H1 (cell line): Measurements from ENCODE around the gene NUP133. TPM values are rescaled to one million over a fixed set of nuclear protein-coding genes. Genes with fewer than 3 reads are reported as not detected.

Source experiments
- CTCF ChIA-PET: fragments of 300-600 bp; sonication (Branson Sonifier 250); formaldehyde crosslinking; loops from one replicate; lab custom pipeline; 2021; ENCODE audit not compliant: partially characterized antibody; lab: Charles Lee
- POLR2A ChIA-PET: fragments of 300-600 bp; sonication (Branson Sonifier 250); formaldehyde crosslinking; loops from one replicate; lab custom pipeline; 2021; ENCODE audit warnings: inconsistent platforms; ENCODE audit not compliant: partially characterized antibody; lab: Charles Lee
- DNase-seq, 2 experiments: peaks; one replicate each; pipeline versions ENCODE4 v3.0.0 to v3.0.0-alpha.2; 2010 to 2022; ENCODE audit warnings: low spot score in 2 of 2, low read depth in 1 of 2, mixed read lengths in 1 of 2
- FAIRE-seq: peaks from 2 replicates; lab custom pipeline; 2011; peaks lifted over from hg19 to GRCh38; lab: Jason Lieb, UNC
- H2AFZ ChIP-seq: 2 replicates; pipeline ENCODE4 v1.8.1; 2012; ENCODE audit warnings: low read length, inconsistent platforms
- H2AK5ac ChIP-seq: 2 replicates; pipeline ENCODE4 v1.6.1; 2013; ENCODE audit warnings: low read depth, low read length
- H2BK120ac ChIP-seq: replicated peaks from 2 replicates; pipeline ENCODE3; 2013; ENCODE audit warnings: low read depth, low read length, inconsistent platforms
- H2BK12ac ChIP-seq: 2 replicates; pipeline ENCODE4 v1.6.1; 2013; ENCODE audit warnings: low read depth, low read length
- H2BK15ac ChIP-seq: 2 replicates; pipeline ENCODE4 v1.6.1; 2013; ENCODE audit warnings: low read length
- H2BK20ac ChIP-seq: 2 replicates; pipeline ENCODE4 v1.6.1; 2013; ENCODE audit warnings: low read length
- H2BK5ac ChIP-seq: 2 replicates; pipeline ENCODE4 v1.6.1; 2013; ENCODE audit warnings: low read depth, low read length
- H3K14ac ChIP-seq: 2 replicates; pipeline ENCODE4 v1.6.1; 2013; ENCODE audit warnings: inconsistent platforms; ENCODE audit not compliant: insufficient read length
- H3K18ac ChIP-seq: 2 replicates; pipeline ENCODE4 v1.6.1; 2013; ENCODE audit warnings: low read length; ENCODE audit errors: extremely low read depth
- H3K23ac ChIP-seq: 2 replicates; pipeline ENCODE4 v1.6.1; 2013; ENCODE audit warnings: inconsistent platforms; ENCODE audit not compliant: insufficient read length
- H3K23me2 ChIP-seq: 2 replicates; pipeline ENCODE4 v1.6.1; 2013; ENCODE audit warnings: low read depth, low read length
- H3K27ac ChIP-seq: 2 replicates; pipeline ENCODE4 v1.6.1; 2011; ENCODE audit warnings: low read depth, low read length, inconsistent platforms
- H3K27me3 ChIP-seq, 4 experiments: replicated peaks in 1 of 4; 1 replicate in 1 of 4; 2 replicates in 3 of 4; pipeline versions ENCODE4 v1.6.1 to v1.8.1; 2011 to 2013; ENCODE audit warnings: low read length in 3 of 4, mild to moderate bottlenecking in 3 of 4, inconsistent platforms in 2 of 4, mixed read lengths in 2 of 4, moderate library complexity in 1 of 4; ENCODE audit not compliant: control insufficient read depth in 3 of 4, insufficient read depth in 3 of 4; ENCODE audit errors: extremely low read depth in 1 of 4
- H3K36me3 ChIP-seq, 4 experiments: 2 replicates each; pipeline versions ENCODE4 v1.6.1 to v1.8.1; 2011 to 2013; ENCODE audit warnings: mild to moderate bottlenecking in 4 of 4, low read length in 3 of 4, moderate library complexity in 2 of 4, control low read depth in 1 of 4, inconsistent platforms in 1 of 4; ENCODE audit not compliant: insufficient read depth in 4 of 4, control insufficient read depth in 2 of 4
- H3K4ac ChIP-seq: replicated peaks from 2 replicates; pipeline ENCODE3; 2013; ENCODE audit warnings: low read length, low read depth, mixed read lengths, inconsistent platforms; ENCODE audit not compliant: insufficient read length
- H3K4me1 ChIP-seq, 4 experiments: replicated peaks in 1 of 4; 1 replicate in 1 of 4; 2 replicates in 3 of 4; pipeline versions ENCODE4 v1.6.1 to v1.8.1; 2011 to 2013; ENCODE audit warnings: low read length in 3 of 4, inconsistent platforms in 2 of 4, mixed read lengths in 1 of 4; ENCODE audit not compliant: insufficient read depth in 4 of 4, control insufficient read depth in 3 of 4
- H3K4me2 ChIP-seq, 2 experiments: 2 replicates each; pipeline versions ENCODE4 v1.6.1 to v1.8.1; 2011 to 2013; ENCODE audit warnings: low read depth in 2 of 2, low read length in 2 of 2, control low read depth in 1 of 2, inconsistent platforms in 1 of 2, mild to moderate bottlenecking in 1 of 2; ENCODE audit not compliant: insufficient read depth in 1 of 2
- H3K4me3 ChIP-seq, 4 experiments: fragments of 200-600, 300-600 bp in 1 of 4; sonication (generic), shearing (Covaris generic), sonication (Bioruptor Twin) in 1 of 4; 2 replicates each; pipeline versions ENCODE4 v1.5.1 to v1.8.1; 2011 to 2016; ENCODE audit warnings: low read length in 4 of 4, low read depth in 3 of 4, control low read depth in 2 of 4, inconsistent platforms in 2 of 4, mild to moderate bottlenecking in 2 of 4, mixed read lengths in 1 of 4, moderate library complexity in 1 of 4; ENCODE audit not compliant: insufficient read depth in 2 of 4; ENCODE audit errors: extremely low read depth in 1 of 4
- H3K56ac ChIP-seq: replicated peaks from 2 replicates; pipeline ENCODE3; 2013; ENCODE audit warnings: low read depth, mild to moderate bottlenecking, mixed read lengths, low read length, inconsistent platforms; ENCODE audit not compliant: insufficient read length
- H3K79me1 ChIP-seq: 2 replicates; pipeline ENCODE4 v1.6.1; 2013; ENCODE audit warnings: low read depth, low read length, control low read depth
- H3K79me2 ChIP-seq, 2 experiments: 2 replicates each; pipeline versions ENCODE4 v1.6.1 to v1.8.1; 2012 to 2013; ENCODE audit warnings: low read length in 2 of 2, mild to moderate bottlenecking in 2 of 2, inconsistent platforms in 1 of 2; ENCODE audit not compliant: insufficient read depth in 2 of 2, control insufficient read depth in 1 of 2
- H3K9ac ChIP-seq, 4 experiments: replicated peaks in 1 of 4; 1 replicate in 1 of 4; 2 replicates in 3 of 4; pipeline versions ENCODE4 v1.6.1 to v1.8.1; 2011 to 2013; ENCODE audit warnings: low read depth in 3 of 4, low read length in 3 of 4, control low read depth in 2 of 4, mild to moderate bottlenecking in 2 of 4, moderate library complexity in 2 of 4, inconsistent platforms in 1 of 4; ENCODE audit errors: extremely low read depth in 1 of 4
- H3K9me3 ChIP-seq, 2 experiments: 2 replicates each; pipeline versions ENCODE4 v1.6.1 to v1.8.1; 2012 to 2013; ENCODE audit warnings: mild to moderate bottlenecking in 2 of 2, moderate library complexity in 2 of 2, control low read depth in 1 of 2, inconsistent platforms in 1 of 2, low read depth in 1 of 2, low read length in 1 of 2, mixed read lengths in 1 of 2; ENCODE audit not compliant: insufficient read depth in 2 of 2
- H4K20me1 ChIP-seq, 2 experiments: replicated peaks in 1 of 2; 2 replicates each; pipeline versions ENCODE3 to v1.8.1; 2011 to 2013; ENCODE audit warnings: inconsistent platforms in 2 of 2, low read length in 2 of 2, mild to moderate bottlenecking in 1 of 2; ENCODE audit not compliant: insufficient read depth in 2 of 2, control insufficient read depth in 1 of 2
- H4K5ac ChIP-seq: 2 replicates; pipeline ENCODE4 v1.6.1; 2013; ENCODE audit warnings: low read length, low read depth, mixed read lengths, inconsistent platforms; ENCODE audit not compliant: insufficient read length
- H4K8ac ChIP-seq: 2 replicates; pipeline ENCODE4 v1.8.0; 2013; ENCODE audit warnings: mild to moderate bottlenecking, moderate library complexity, low read length, inconsistent platforms; ENCODE audit not compliant: insufficient read depth; ENCODE audit errors: extremely low read depth
- H4K91ac ChIP-seq: replicated peaks from 2 replicates; pipeline ENCODE3; 2013; ENCODE audit warnings: low read length, mixed read lengths, inconsistent platforms; ENCODE audit not compliant: insufficient read length
- CTBP2 ChIP-seq: IDR thresholded peaks from 2 replicates; pipeline ENCODE4 v1.7.0; 2011; ENCODE audit warnings: borderline replicate concordance, mild to moderate bottlenecking, moderate library complexity, mixed read lengths, low read length; ENCODE audit not compliant: insufficient read depth, insufficient read length
- E2F6 ChIP-seq: IDR thresholded peaks from 2 replicates; pipeline ENCODE4 v1.6.1; 2012; ENCODE audit warnings: inconsistent platforms
- POU5F1 ChIP-seq: IDR thresholded peaks from 2 replicates; pipeline ENCODE4 v1.6.1; 2011; ENCODE audit warnings: low read depth, mild to moderate bottlenecking, low read length, moderate library complexity
- SIX5 ChIP-seq: IDR thresholded peaks from 2 replicates; pipeline ENCODE4 v1.6.1; 2011; ENCODE audit warnings: mild to moderate bottlenecking, low read depth, low read length
- WGBS, 2 experiments: shearing (Covaris generic) in 1 of 2; methylation state at CpG; one replicate each; pipeline versions ENCODE4 v1.1.6 to v1.1.7; 2013 to 2015; ENCODE audit warnings: low lambda C conversion rate in 2 of 2, mixed read lengths in 2 of 2, inconsistent platforms in 1 of 2, low coverage in 1 of 2, missing lambda C conversion rate in 1 of 2; ENCODE audit not compliant: insufficient replicate concordance in 2 of 2, insufficient coverage in 1 of 2, insufficient read length in 1 of 2; ENCODE audit errors: extremely low coverage in 1 of 2, missing lambda C conversion rate in 1 of 2; 5-methylcytosine and 5-hydroxymethylcytosine counted together
- polyA plus RNA-seq, 7 experiments: library from polyadenylated mRNA; depleted of rRNA in 3 of 7; stranded (reverse) in 5 of 7; unstranded in 2 of 7; fragments of >200 nt in 5 of 7; fragments of 200-250 nt in 2 of 7; gene quantifications; 1 replicate in 5 of 7; 2 replicates in 1 of 7; 4 replicates in 1 of 7; pipeline versions ENCODE4 v1.2.1 to v1.2.3, GENCODE V29; 2011 to 2013; ENCODE audit warnings: missing spikeins in 2 of 7, mixed read lengths in 2 of 7
- total RNA-seq: library from RNA; stranded (reverse); fragmentation: NEBNext Ultra II Directional; extraction: Animal tissue kit (Norgen Biotek cat#: 25700); gene quantifications from 2 replicates; pipeline ENCODE4 v1.2.1, GENCODE V29; 2021

Gene NUP133
- total and polyA plus RNA-seq, 2 of the 8 experiments (the other 6 are each of a cell fraction or from before 2014, with no cell fraction given), result 20.6 to 72.1 TPM

GRCh38 chr1:229432116-229432461, 76.1 kb downstream of the NUP133 start:
- no peak overlapping the region for H2AFZ ChIP-seq
- H3K56ac ChIP-seq, result no peak overlapping the region
- no peak overlapping the region for H3K23ac ChIP-seq
- 0 out of 2 replicates have a peak overlapping the region, but pooled peaks have one; percentile 39 for H2BK12ac ChIP-seq
- no peak overlapping the region for H3K18ac ChIP-seq
- H3K9ac ChIP-seq, result no peak overlapping the region
- 49% methylated on average over 25 of the region's 38 CpGs; no CpG with 5 or more reads in 1 of the 2 experiments for whole genome bisulfite sequencing, 2 experiments
- no peak overlapping the region for H4K8ac ChIP-seq
- ChIA-PET CTCF (interaction anchor here (7.2 kb wide), 1 partner anchor 23 kb away, joined by 47 read pairs; no protein-coding TSS in a partner anchor), POLR2A (interaction anchor here (1.3 to 6.1 kb wide), 3 partner anchors 12 to 76 kb away, joined by 3 to 48 read pairs (median 19); partner anchors contain the start of gene NUP133)
- H3K79me2 ChIP-seq, result no peaks in the 10 kb centered on the region
- peaks cover 35 to 63% (median 58%) of the 10 kb centered on the region in 4 experiments for H3K27me3 ChIP-seq
- H4K91ac ChIP-seq, result no peak overlapping the region
- H3K4me2 ChIP-seq, result peak overlapping the region; percentile 60 to 76
- H3K36me3 ChIP-seq, result no peaks in the 10 kb centered on the region; a peak in 1 of 8 replicates
- H3K23me2 ChIP-seq, result peaks cover 7% of the 10 kb centered on the region
- H3K4me1 ChIP-seq, result peaks cover 0 to 18% (median 10%) of the 10 kb centered on the region in 4 experiments; a peak in 6 of 7 replicates
- H4K20me1 ChIP-seq, result peaks cover 0 to 5% of the 10 kb centered on the region in 2 experiments
- H3K14ac ChIP-seq, result no peak overlapping the region
- DNase-seq (no peak), FAIRE-seq (no peak)
- no peak overlapping the region for H2AK5ac ChIP-seq
- peak overlapping the region in 1 of 4 experiments; percentile 43; a peak in 3 of 8 replicates for H3K4me3 ChIP-seq
- no peaks in the 10 kb centered on the region; the same call in 1 of the 2 replicates for H3K79me1 ChIP-seq
- no peak overlapping the region for H3K27ac ChIP-seq
- H3K4ac ChIP-seq, result no peak overlapping the region
- no peak overlapping the region for H4K5ac ChIP-seq
- no peaks in the 10 kb centered on the region for H3K9me3 ChIP-seq
- no peak overlapping the region for H2BK20ac ChIP-seq
- no peak overlapping the region; the same call in 1 of the 2 replicates for H2BK15ac ChIP-seq
- no peak overlapping the region for H2BK120ac ChIP-seq
- H2BK5ac ChIP-seq, result no peak overlapping the region
- TF ChIP-seq SIX5 (no peak), E2F6 (peak; percentile 91), CTBP2 (no peak), POU5F1 (no peak)
